Superior temporal gyrus (tissue), 1 donor: ENCODE results near the gene PI4K2B.
A peak's percentile ranks its signal among the peaks of the same experiment; 100 is the strongest.
"Not testable (repeated sequence)": the region's sequence is repeated elsewhere in the genome, so short reads cannot be mapped to it uniquely, and the experiment has no call there.

Experiments used
- DNase-seq: peaks from one replicate; pipeline ENCODE4 v3.0.0-alpha.2; 2016; ENCODE audit errors: extremely low spot score

The PI4K2B gene

GRCh38 chr4:25306518-25307057, 72.8 kb downstream of the PI4K2B start:
- no peak for DNase-seq

DNA sequence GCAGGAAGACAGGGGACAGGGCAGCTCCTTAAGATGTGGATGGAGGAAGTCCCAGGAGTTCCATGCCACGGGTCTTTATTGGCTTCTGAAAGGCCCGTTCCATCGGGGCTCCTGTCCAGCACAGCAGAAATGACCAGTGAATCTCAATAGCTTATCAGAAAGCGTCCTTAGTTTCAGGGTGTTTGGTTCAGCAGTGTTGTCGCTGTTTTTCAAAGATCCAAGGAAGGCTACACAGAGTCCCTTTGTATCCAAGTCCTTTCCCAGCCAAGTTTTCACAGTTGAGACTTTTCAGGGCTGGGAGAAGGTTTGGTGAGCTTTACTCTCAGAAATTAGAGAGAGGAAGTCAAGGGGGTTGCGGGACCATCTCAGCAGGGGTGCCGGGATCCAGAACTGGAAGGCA, 73.8 kb downstream of the PI4K2B start:
- DNase-seq, result peak; percentile 49

DNA sequence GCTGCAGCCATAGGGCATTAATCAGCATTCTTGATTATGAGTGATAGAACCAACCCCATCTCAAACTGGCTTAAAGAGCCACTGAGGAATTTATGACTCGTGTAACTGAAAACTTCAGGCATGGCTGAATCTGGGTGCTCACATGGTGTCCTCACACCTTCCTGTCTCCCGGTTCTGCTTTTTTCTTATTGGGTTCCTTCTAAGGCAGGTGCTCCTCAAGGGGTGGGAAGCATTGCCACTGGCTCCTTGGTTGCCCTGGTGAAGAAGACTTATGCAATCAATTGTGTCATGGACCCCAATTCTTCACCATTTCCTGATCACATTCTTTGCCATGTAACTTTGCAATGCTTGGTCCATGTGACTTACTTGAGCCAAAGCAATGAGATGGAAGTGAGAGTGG, 74.5 kb downstream of the PI4K2B start:
- no peak for DNase-seq

DNA sequence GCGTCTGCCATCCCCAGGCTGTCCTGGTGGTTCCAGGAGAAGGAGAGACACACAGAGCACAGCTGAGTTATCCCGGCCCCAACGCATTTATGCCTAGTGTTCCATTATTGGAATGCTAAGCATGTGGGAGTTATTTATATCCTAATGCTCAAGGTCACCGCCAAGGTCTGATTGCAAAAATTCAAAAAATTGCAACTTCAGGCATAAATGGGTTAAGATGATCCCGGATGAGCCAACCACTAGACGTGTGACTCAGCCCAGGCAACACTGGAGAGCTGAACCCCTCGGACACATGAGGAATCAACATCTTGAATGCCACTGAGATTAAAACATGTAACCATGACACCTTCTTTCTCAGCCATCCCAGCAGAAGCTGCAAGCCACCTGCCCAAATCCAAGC, 74.9 kb downstream of the PI4K2B start:
- DNase-seq, result no peak

- DNase-seq, result peak; percentile 20
Measured at GRCh38 chr4:25310066-25310802, 76.4 kb downstream of the PI4K2B start.

DNA sequence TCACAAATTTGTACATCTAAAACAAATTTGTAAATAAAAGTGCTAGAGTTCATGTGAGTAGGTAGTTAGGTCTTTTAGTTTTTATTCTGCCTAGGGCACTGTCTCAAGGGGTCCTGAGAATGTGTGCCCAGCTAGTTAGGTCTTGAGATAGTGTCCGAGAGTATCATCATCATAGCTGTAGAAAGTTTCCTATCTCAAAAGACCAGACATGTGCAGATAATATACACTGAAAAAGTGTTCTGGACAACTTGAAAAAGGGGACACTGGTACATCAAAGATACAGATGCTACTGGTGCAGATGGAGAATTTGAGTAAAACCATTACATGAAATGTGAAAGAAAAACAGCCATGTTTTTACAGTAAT, 77.0 kb downstream of the PI4K2B start:
- peak; percentile 40 for DNase-seq

GRCh38 chr4:25312496-25313200, 78.8 kb downstream of the PI4K2B start, which contains the start of gene ZCCHC4:
TSS of gene ZCCHC4 (plus strand) at chr4:25312774. CDS start at chr4:25312810, 36 bp downstream.
- DNase-seq, result peak; percentile 93

DNA sequence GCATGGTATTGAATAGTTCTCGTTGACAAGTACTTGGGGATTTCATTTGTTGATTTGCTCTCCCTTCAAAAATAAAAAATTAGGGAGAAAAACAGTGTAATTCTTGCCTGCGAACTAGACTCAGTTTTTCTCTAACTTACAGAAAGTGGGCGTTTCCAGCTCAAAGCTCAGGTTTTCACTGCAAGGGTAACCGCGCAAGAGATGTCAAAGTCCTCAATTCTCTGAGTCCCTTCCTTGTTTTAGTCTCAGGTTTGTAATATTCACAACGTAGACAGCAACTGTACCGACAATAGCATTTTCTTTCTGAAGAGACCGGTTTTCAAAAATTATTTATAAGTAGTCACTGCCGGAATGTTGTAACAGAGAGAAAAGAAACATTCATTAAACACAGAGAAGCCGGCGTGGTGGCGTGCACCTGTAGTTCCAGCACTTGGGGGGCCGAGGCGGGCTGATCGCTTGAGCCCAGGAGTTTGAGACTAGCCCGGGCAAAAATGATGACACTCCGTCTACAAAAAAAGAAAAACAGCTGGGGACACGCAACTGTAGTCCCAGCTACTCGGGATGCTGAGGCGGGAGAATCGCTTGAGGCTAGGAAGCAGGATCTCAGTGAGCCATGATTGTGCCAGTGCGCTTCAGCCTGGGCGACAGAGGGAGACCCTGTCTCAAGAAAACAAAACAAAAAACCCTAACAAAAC, 79.5 kb downstream of the PI4K2B start:
- DNase-seq, result no peak

DNA sequence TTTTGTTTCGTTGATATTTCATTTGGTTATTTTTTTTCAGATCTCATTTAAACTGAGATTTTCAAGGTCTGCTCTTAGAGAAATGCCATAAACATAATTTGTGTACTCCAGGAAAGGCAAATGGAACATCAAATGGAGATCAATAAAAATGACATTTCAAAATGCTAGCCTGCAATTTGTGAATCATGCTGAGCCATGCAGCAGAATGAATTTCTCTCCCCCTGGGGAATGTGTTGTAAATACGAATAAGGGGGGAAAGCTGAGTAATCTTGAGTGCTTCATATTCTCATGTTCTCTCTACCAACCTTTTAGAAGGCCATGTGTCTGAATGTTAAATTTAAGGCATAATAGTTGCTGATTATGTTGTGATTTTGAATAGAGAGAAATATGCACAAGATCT, 86.5 kb downstream of the PI4K2B start:
- no peak for DNase-seq

- no peak for DNase-seq
Measured at GRCh38 chr4:25320773-25321172, 86.9 kb downstream of the PI4K2B start.

DNA sequence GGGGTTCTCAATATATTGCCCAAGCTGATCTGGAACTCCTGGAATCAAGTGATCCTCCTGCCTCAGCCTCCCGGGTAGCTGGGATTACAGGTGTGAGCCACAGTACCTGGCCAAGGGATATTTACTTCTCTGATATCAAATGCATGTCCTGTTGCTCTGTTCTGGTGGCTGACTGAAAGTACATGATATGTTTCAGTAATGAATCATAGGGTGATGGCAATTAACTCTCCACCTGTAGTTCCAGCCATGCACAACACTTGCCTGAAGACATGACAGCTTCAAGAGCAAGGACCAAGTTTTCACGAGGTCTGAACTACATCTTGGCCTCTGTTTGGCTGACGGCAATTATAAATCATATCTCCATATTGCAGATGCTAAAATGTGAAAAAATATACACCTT, 87.9 kb downstream of the PI4K2B start:
- no peak for DNase-seq

DNA sequence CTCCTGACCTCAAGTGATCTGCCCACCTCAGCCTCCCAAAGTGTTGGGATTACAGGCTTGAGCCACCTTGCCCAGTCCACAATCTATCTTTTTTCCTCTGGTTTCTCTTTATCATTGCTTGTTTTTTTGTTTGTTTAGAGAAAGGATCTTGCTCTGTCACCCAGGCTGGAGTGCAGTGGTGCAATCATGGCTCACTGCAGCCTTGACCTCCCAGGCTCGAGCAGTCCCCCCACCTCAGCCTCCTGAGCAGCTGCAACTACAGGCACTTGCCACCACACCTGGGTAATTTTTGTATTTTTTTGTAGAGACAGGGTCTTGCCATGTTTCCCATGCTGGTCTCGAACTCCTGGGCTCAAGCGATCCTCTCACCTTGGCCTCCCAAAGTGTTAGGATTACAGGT, 94.6 kb downstream of the PI4K2B start:
- not testable (repeated sequence) for DNase-seq
